ENCODE results near the gene MBP.

DNA sequence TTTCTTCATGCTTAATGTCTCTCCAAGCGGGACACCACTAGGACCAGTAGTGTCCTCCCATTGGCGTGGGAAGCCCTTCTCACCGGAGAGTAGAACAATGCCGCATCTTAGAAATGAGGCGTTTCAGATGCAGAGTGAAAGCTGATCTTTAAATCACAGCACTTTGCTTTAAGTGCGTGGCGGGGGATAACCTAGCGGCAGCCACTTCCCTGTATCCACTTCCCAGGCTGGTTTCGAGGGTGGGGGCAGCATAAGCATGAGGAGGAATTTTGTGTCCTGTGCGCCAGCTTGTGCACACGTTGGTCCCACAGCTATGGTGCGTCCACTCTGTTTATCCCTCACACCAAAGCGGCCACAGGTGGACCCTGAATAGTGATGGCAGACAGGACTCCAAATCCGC is 63.1 kb downstream of the MBP start:
- TF ChIP-seq, protein P1, sequence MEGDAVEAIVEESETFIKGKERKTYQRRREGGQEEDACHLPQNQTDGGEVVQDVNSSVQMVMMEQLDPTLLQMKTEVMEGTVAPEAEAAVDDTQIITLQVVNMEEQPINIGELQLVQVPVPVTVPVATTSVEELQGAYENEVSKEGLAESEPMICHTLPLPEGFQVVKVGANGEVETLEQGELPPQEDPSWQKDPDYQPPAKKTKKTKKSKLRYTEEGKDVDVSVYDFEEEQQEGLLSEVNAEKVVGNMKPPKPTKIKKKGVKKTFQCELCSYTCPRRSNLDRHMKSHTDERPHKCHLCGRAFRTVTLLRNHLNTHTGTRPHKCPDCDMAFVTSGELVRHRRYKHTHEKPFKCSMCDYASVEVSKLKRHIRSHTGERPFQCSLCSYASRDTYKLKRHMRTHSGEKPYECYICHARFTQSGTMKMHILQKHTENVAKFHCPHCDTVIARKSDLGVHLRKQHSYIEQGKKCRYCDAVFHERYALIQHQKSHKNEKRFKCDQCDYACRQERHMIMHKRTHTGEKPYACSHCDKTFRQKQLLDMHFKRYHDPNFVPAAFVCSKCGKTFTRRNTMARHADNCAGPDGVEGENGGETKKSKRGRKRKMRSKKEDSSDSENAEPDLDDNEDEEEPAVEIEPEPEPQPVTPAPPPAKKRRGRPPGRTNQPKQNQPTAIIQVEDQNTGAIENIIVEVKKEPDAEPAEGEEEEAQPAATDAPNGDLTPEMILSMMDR (IDR thresholded peaks at IDR 0.05; ENCODE audit: insufficient read depth, low read length): no peak
- TF ChIP-seq, protein P2, sequence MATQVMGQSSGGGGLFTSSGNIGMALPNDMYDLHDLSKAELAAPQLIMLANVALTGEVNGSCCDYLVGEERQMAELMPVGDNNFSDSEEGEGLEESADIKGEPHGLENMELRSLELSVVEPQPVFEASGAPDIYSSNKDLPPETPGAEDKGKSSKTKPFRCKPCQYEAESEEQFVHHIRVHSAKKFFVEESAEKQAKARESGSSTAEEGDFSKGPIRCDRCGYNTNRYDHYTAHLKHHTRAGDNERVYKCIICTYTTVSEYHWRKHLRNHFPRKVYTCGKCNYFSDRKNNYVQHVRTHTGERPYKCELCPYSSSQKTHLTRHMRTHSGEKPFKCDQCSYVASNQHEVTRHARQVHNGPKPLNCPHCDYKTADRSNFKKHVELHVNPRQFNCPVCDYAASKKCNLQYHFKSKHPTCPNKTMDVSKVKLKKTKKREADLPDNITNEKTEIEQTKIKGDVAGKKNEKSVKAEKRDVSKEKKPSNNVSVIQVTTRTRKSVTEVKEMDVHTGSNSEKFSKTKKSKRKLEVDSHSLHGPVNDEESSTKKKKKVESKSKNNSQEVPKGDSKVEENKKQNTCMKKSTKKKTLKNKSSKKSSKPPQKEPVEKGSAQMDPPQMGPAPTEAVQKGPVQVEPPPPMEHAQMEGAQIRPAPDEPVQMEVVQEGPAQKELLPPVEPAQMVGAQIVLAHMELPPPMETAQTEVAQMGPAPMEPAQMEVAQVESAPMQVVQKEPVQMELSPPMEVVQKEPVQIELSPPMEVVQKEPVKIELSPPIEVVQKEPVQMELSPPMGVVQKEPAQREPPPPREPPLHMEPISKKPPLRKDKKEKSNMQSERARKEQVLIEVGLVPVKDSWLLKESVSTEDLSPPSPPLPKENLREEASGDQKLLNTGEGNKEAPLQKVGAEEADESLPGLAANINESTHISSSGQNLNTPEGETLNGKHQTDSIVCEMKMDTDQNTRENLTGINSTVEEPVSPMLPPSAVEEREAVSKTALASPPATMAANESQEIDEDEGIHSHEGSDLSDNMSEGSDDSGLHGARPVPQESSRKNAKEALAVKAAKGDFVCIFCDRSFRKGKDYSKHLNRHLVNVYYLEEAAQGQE (IDR thresholded peaks at IDR 0.05; ENCODE audit: insufficient replicate concordance, low read depth): no peak
- TF ChIP-seq POLR2AphosphoS5 (IDR thresholded peaks at IDR 0.05; ENCODE audit: low read depth): no peak

Data from HL-60 (cell line).